Upper lobe of right lung (tissue), 1 donor: Measurements from ENCODE around the gene ZNF248. TPM values are rescaled to one million over a fixed set of nuclear protein-coding genes. Genes with fewer than 3 reads are reported as not detected.

Source experiments
- ATAC-seq: fragments of 200-7000 bp; cut with Tn5 transposase; one replicate; pipeline ENCODE4 v1.9.1; 2020; ENCODE audit warnings: mild to moderate bottlenecking, moderate library complexity
- DNase-seq: peaks from one replicate; pipeline ENCODE4 v3.0.0-alpha.2; 2020
- H3K27ac ChIP-seq: fragments of 200-600 bp; one replicate; pipeline ENCODE4 v1.8.0; 2022
- H3K27me3 ChIP-seq: fragments of 200-600 bp; one replicate; pipeline ENCODE4 v1.8.0; 2022; ENCODE audit warnings: mild to moderate bottlenecking
- H3K36me3 ChIP-seq: fragments of 200-600 bp; one replicate; pipeline ENCODE4 v1.8.0; 2022
- H3K4me1 ChIP-seq: fragments of 200-600 bp; one replicate; pipeline ENCODE4 v1.8.0; 2022
- H3K4me3 ChIP-seq: fragments of 200-600 bp; one replicate; pipeline ENCODE4 v1.8.0; 2022; ENCODE audit warnings: mild to moderate bottlenecking
- H3K9me3 ChIP-seq: fragments of 200-600 bp; one replicate; pipeline ENCODE4 v1.8.0; 2022
- intact Hi-C: fragments of 100-400 bp; cut with DNase I; formaldehyde crosslinking; loops from one replicate; pipeline ENCODE4 v1.11.0; 2022
- total RNA-seq: library from RNA; stranded (reverse); fragmentation: NEBNext Ultra II Directional; extraction: Animal tissue kit (Norgen Biotek cat#: 25700); gene quantifications from one replicate; pipeline ENCODE4 v1.2.1, GENCODE V29; 2021
- TF ChIP-seq, protein P1 (sequence below): fragments of 200-600 bp; IDR thresholded peaks from one replicate; pipeline ENCODE4 v1.8.0; 2022; ENCODE audit warnings: antibody characterized with exemption
- donor health status: DM: no; HTN: yes; CAD: no; lungs with severe emphysema.

ZNF248 gene
- total RNA-seq, 1 donor from 2014 or later = 14.3 TPM

GRCh38 chr10:37872955-37873354 is 15.5 kb upstream of the ZNF248 start:
- Histone ChIP-seq H3K27ac (no peak overlapping the region), H3K27me3 (no peaks in the 10 kb centered on the region), H3K4me1 (no peaks in the 10 kb centered on the region), H3K4me3 (no peak overlapping the region), H3K9me3 (no peaks in the 10 kb centered on the region), H3K36me3 (no peaks in the 10 kb centered on the region)
- intact Hi-C loops = no loop called here
- no peak for DNase-seq
- ATAC-seq = no peak
- TF ChIP-seq, protein P1, sequence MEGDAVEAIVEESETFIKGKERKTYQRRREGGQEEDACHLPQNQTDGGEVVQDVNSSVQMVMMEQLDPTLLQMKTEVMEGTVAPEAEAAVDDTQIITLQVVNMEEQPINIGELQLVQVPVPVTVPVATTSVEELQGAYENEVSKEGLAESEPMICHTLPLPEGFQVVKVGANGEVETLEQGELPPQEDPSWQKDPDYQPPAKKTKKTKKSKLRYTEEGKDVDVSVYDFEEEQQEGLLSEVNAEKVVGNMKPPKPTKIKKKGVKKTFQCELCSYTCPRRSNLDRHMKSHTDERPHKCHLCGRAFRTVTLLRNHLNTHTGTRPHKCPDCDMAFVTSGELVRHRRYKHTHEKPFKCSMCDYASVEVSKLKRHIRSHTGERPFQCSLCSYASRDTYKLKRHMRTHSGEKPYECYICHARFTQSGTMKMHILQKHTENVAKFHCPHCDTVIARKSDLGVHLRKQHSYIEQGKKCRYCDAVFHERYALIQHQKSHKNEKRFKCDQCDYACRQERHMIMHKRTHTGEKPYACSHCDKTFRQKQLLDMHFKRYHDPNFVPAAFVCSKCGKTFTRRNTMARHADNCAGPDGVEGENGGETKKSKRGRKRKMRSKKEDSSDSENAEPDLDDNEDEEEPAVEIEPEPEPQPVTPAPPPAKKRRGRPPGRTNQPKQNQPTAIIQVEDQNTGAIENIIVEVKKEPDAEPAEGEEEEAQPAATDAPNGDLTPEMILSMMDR = no peak

GRCh38 chr10:37872283-37872682 is 14.9 kb upstream of the ZNF248 start:
- no peaks in the 10 kb centered on the region for H3K9me3 ChIP-seq
- no peaks in the 10 kb centered on the region for H3K4me1 ChIP-seq
- intact Hi-C loops = no loop called here
- no peaks in the 10 kb centered on the region for H3K36me3 ChIP-seq
- no peak for DNase-seq
- H3K27me3 ChIP-seq = no peaks in the 10 kb centered on the region
- no peak overlapping the region for H3K4me3 ChIP-seq
- H3K27ac ChIP-seq = no peak overlapping the region
- TF ChIP-seq, protein P1 = no peak
- ATAC-seq = no peak

GRCh38 chr10:37871568-37872251 is 14.3 kb upstream of the ZNF248 start:
- TF ChIP-seq, protein P1 = no peak
- Histone ChIP-seq H3K36me3 (no peaks in the 10 kb centered on the region), H3K27me3 (no peaks in the 10 kb centered on the region), H3K4me1 (no peaks in the 10 kb centered on the region), H3K4me3 (no peak overlapping the region), H3K9me3 (no peaks in the 10 kb centered on the region), H3K27ac (no peak overlapping the region)
- no peak for ATAC-seq
- intact Hi-C loops = no loop called here
- DNase-seq = no peak

- Histone ChIP-seq H3K36me3 (no peaks in the 10 kb centered on the region), H3K4me1 (no peaks in the 10 kb centered on the region), H3K27me3 (no peaks in the 10 kb centered on the region), H3K4me3 (no peak overlapping the region), H3K9me3 (no peaks in the 10 kb centered on the region), H3K27ac (no peak overlapping the region)
- DNase-seq (no peak), ATAC-seq (no peak)
- TF ChIP-seq, protein P1 = no peak
- intact Hi-C loops = no loop called here
Observed at GRCh38 chr10:37871143-37871542, 13.7 kb upstream of the ZNF248 start.

GRCh38 chr10:37868796-37869195 is 11.4 kb upstream of the ZNF248 start:
- ATAC-seq = no peak
- intact Hi-C loops = no loop called here
- no peaks in the 10 kb centered on the region for H3K36me3 ChIP-seq
- H3K27ac ChIP-seq = no peak overlapping the region
- DNase-seq = no peak
- H3K9me3 ChIP-seq = no peaks in the 10 kb centered on the region
- H3K4me1 ChIP-seq = no peaks in the 10 kb centered on the region
- TF ChIP-seq, protein P1 = no peak
- no peaks in the 10 kb centered on the region for H3K27me3 ChIP-seq
- no peak overlapping the region for H3K4me3 ChIP-seq
